Heart right ventricle (tissue), 16 donors: Measurements from ENCODE around the gene FILIP1L. TPM values are rescaled to one million over a fixed set of nuclear protein-coding genes. Genes with fewer than 3 reads are reported as not detected.

Source experiments
- ATAC-seq, 8 donors: fragments of 200-7000 bp; cut with Tn5 transposase; one replicate each; pipeline ENCODE4 v1.9.1; 2020; ENCODE audit warnings: mild to moderate bottlenecking in 8 of 8, moderate library complexity in 8 of 8, moderate number of reproducible peaks in 1 of 8
- DNase-seq, 2 donors: peaks; one replicate each; pipeline ENCODE4 v3.0.0-alpha.2; 2020
- H3K27ac ChIP-seq, 10 donors: fragments of 200-600 bp; sonication (generic) in 2 of 10; one replicate each; pipeline versions ENCODE4 v1.5.0 to v1.8.0; 2020 to 2022; ENCODE audit warnings: mild to moderate bottlenecking in 3 of 10
- H3K27me3 ChIP-seq, 7 donors: fragments of 200-600 bp; one replicate each; pipeline ENCODE4 v1.8.0; 2021 to 2022; ENCODE audit warnings: mild to moderate bottlenecking in 2 of 7
- H3K36me3 ChIP-seq, 9 donors: fragments of 200-600 bp; sonication (generic) in 1 of 9; one replicate each; pipeline versions ENCODE4 v1.5.0 to v1.8.0; 2020 to 2022; ENCODE audit warnings: mild to moderate bottlenecking in 2 of 9
- H3K4me1 ChIP-seq, 9 donors: fragments of 200-600 bp; sonication (generic) in 1 of 9; one replicate each; pipeline versions ENCODE4 v1.5.0 to v1.8.0; 2020 to 2022; ENCODE audit warnings: mild to moderate bottlenecking in 4 of 9
- H3K4me3 ChIP-seq, 10 donors: fragments of 200-600 bp; sonication (generic) in 2 of 10; one replicate each; pipeline versions ENCODE4 v1.5.0 to v1.8.0; 2020 to 2022; ENCODE audit warnings: mild to moderate bottlenecking in 7 of 10, moderate library complexity in 2 of 10
- H3K9me3 ChIP-seq, 11 donors: fragments of 200-600 bp in 10 of 11; sonication (generic) in 2 of 11; one replicate each; pipeline versions ENCODE4 v1.5.0 to v1.8.0; 2013 to 2022; ENCODE audit warnings: mild to moderate bottlenecking in 2 of 11, control low read depth in 1 of 11, moderate library complexity in 1 of 11
- WGBS, 2 donors: extraction: QIAGEN DNeasy Blood & Tissue Kit; methylation state at CpG; one replicate each; pipeline ENCODE4 v1.1.7; 2013; ENCODE audit warnings: inconsistent platforms in 1 of 2; 5-methylcytosine and 5-hydroxymethylcytosine counted together
- intact Hi-C, 10 donors: fragments of 100-400 bp; cut with DNase I; formaldehyde crosslinking; loops; one replicate each; pipeline versions ENCODE4 v1.11.1 to v1.14.2; 2022
- polyA plus RNA-seq, 2 donors: library from polyadenylated mRNA; stranded (reverse); fragments of 200-250 nt; gene quantifications; one replicate each; pipeline ENCODE4 v1.2.3, GENCODE V29; 2013
- total RNA-seq, 10 donors: library from RNA; stranded (reverse); fragmentation: NEBNext Ultra II Directional in 3 of 10; extraction: Animal tissue kit (Norgen Biotek cat#: 25700) in 3 of 10; gene quantifications; one replicate each; pipeline versions ENCODE4 v1.2.1 to v1.2.4, GENCODE V29; 2021 to 2023
- TF ChIP-seq, protein P1 (sequence below), 9 donors: fragments of 200-600 bp; sonication (generic) in 2 of 9; IDR thresholded peaks; one replicate each; pipeline versions ENCODE4 v1.5.0 to v1.8.0; 2021 to 2022; ENCODE audit warnings: antibody characterized with exemption in 9 of 9, mild to moderate bottlenecking in 5 of 9, moderate library complexity in 1 of 9
- donor health status: Arrhythmogenic right ventricular cardiomyopathy.
- donor health status: ischemic (EF 13 %, LVEDD 7.1; RV severe dilation, severe dysfunction).
- donor health status: healthy with polysubstance abuse.
- donor health status: DM: no; HTN: yes; CAD: no.
- donor health status: DM: no; HTN: no; CAD: no.
- donor health status: ischemic (EF 25% LVEDD 6.9; RV normal size, moderate dysfunction).
- donor health status: ischemic (EF 25% LVEDD 5.7; RV mildly dilated, moderate dysfunction).
- donor health status: healthy.
- donor health status: DM: yes; HTN: yes; CAD: no.
- donor health status: Ischemic cardiomyopathy.
- donor health status: ischemic (EF 35%, LVEDD 5.7; RV mildly dilated, moderate dysfunction).
- donor health status: nonischemic (EF 11% LVEDD 7.7; RV severe dilation, severe dysfunction).
- donor health status: DM: yes; HTN: yes; CAD: no.
- donor health status: PGD.
- donor health status: ischemic (EF 29% LVEDD 5.4; RV normal size, mild dysfunction).
- donor health status: nonischemic (EF 23%, LVEDD 6.1; RV moderate dilation, normal function).

FILIP1L gene
- total and polyA plus RNA-seq, 12 donors = 15.9 to 134 (median 64.3) TPM

DNA sequence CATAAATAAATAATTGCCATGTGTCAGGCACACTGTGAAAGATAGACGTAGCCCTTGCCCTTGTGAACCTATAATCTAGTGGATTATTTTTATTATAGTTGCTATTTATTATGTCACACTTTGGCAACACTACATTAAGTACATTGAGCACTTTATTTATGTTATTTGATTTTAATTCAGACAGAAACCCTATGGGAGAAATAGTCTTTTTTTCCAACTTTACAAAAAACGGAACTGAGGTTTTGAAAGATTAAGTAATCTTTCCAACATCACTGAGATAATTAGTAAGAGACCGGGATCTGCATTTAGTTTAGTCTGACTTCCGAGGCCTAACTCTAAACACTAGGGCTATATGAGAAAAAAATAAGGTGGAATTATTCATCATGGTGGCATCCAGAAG, 2.8 kb upstream of the FILIP1L start:
- intact Hi-C loops = no loop called here
- H3K4me1 ChIP-seq = peaks cover 0 to 22% (median 12%) of the 10 kb centered on the region in 9 donors
- H3K27me3 ChIP-seq = no peaks in the 10 kb centered on the region
- WGBS, 2 donors = 87 to 89% methylated on average over 4 of the region's 4 CpGs
- DNase-seq = no peak
- peaks cover 0 to 4% (median 0%) of the 10 kb centered on the region in 11 donors for H3K9me3 ChIP-seq
- H3K4me3 ChIP-seq = no peak overlapping the region
- H3K36me3 ChIP-seq = no peaks in the 10 kb centered on the region
- ATAC-seq = no peak
- TF ChIP-seq, protein P1, sequence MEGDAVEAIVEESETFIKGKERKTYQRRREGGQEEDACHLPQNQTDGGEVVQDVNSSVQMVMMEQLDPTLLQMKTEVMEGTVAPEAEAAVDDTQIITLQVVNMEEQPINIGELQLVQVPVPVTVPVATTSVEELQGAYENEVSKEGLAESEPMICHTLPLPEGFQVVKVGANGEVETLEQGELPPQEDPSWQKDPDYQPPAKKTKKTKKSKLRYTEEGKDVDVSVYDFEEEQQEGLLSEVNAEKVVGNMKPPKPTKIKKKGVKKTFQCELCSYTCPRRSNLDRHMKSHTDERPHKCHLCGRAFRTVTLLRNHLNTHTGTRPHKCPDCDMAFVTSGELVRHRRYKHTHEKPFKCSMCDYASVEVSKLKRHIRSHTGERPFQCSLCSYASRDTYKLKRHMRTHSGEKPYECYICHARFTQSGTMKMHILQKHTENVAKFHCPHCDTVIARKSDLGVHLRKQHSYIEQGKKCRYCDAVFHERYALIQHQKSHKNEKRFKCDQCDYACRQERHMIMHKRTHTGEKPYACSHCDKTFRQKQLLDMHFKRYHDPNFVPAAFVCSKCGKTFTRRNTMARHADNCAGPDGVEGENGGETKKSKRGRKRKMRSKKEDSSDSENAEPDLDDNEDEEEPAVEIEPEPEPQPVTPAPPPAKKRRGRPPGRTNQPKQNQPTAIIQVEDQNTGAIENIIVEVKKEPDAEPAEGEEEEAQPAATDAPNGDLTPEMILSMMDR (IDR thresholded peaks at IDR 0.05) = no peak
- no peak overlapping the region for H3K27ac ChIP-seq

DNA sequence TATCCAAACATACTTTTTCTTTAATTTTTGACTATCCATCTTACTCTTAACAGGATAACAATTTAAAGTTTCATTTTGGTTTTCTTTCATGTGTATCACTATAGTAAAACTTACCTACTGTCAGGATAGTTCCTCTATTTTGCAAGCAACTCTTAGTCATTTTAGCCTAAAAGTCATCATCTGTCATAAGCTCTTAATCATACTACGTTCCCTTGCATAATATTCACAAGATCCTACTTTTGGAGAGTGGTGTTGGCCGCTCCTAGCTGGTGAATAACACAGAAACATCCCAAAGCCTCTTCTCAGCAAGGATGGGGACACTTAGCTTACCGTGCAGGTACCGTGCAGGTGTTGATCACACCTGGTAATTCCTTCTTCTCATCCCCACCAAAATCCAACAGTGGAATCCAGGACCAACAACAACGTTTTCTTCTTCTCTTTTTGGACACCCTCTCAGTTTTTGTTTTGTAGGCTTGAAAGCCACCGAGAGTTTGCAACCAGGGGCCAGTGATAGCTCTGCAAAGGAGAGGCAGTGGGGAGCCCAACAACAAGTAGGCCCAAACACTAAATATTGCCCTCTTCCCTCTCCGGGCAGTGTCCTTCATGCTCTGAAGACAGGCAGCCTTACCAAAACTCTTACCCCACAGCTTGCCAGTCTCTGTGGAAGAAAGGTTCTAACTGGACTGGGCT, 433 bp downstream of the FILIP1L start:
- intact Hi-C loops = no loop called here
- DNase-seq = no peak
- no peaks in the 10 kb centered on the region for H3K27me3 ChIP-seq
- H3K4me1 ChIP-seq = peaks cover 0 to 22% (median 6%) of the 10 kb centered on the region in 9 donors
- 89 to 91% methylated on average over 7 of the region's 7 CpGs for WGBS, 2 donors
- H3K27ac ChIP-seq = peak overlapping the region in 6 of 10 donors; percentile 19 to 75 (median 64)
- peaks cover 0 to 4% (median 0%) of the 10 kb centered on the region in 11 donors for H3K9me3 ChIP-seq
- ATAC-seq = peak in 7 of 8 donors; percentile 12 to 53 (median 42)
- TF ChIP-seq, protein P1 (IDR thresholded peaks at IDR 0.05) = no peak
- H3K36me3 ChIP-seq = no peaks in the 10 kb centered on the region
- H3K4me3 ChIP-seq = peak overlapping the region in 9 of 10 donors; percentile 4 to 43 (median 22)

DNA sequence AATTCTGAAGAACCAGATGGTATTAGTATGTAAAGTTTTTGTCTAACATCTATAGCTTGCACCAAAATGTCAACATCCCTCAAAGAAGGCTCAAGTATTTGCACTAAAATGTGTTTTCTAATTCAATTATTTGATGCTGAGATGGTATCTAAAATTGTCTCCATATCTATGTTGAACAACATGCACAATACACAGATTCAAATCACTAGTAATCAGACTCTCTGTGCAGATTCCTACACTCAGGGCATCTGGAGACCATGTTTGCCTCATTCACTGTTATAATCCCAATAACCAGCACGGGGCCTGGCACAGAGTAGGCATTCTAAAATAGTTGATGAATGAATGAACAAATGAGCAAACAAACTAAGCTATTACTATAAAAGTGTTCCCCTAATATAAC, 2.6 kb downstream of the FILIP1L start:
- Histone ChIP-seq H3K27ac (no peak overlapping the region), H3K27me3 (no peaks in the 10 kb centered on the region), H3K4me3 (peak overlapping the region in 4 of 10 donors; percentile 6 to 43 (median 36)), H3K36me3 (no peaks in the 10 kb centered on the region), H3K9me3 (peaks cover 0 to 4% (median 0%) of the 10 kb centered on the region in 11 donors), H3K4me1 (peaks cover 0 to 38% (median 16%) of the 10 kb centered on the region in 9 donors)
- intact Hi-C loops = no loop called here
- 89 to 94% methylated on average over 1 of the region's 1 CpG for WGBS, 2 donors
- no peak for DNase-seq
- no peak for ATAC-seq
- TF ChIP-seq, protein P1 (IDR thresholded peaks at IDR 0.05) = no peak

- peak overlapping the region in 5 of 10 donors; percentile 3 to 29 (median 16) for H3K27ac ChIP-seq
- H3K27me3 ChIP-seq = no peaks in the 10 kb centered on the region
- ATAC-seq (no peak), DNase-seq (no peak)
- H3K4me1 ChIP-seq = peaks cover 4 to 54% (median 31%) of the 10 kb centered on the region in 9 donors
- no peaks in the 10 kb centered on the region for H3K9me3 ChIP-seq
- no peaks in the 10 kb centered on the region for H3K36me3 ChIP-seq
- H3K4me3 ChIP-seq = peak overlapping the region in 1 of 10 donors; percentile 18
- WGBS, 2 donors = 43 to 47% methylated on average over 1 of the region's 1 CpG
- intact Hi-C loops = no loop called here
- TF ChIP-seq, protein P1 (IDR thresholded peaks at IDR 0.05) = no peak
Measured at GRCh38 chr3:100110162-100110561, 4.1 kb downstream of the FILIP1L start.
